Neural crest cell (in vitro differentiated cells): ENCODE results near the gene ATP9B. TPM values are rescaled to one million over a fixed set of nuclear protein-coding genes. Genes with fewer than 3 reads are reported as not detected.

Experiments
- DNase-seq: peaks from one replicate; pipeline ENCODE4 v3.0.0; 2021; ENCODE audit warnings: low read depth, mixed read lengths, low spot score
- H3K27ac Mint-ChIP-seq: one replicate; pipeline ENCODE4 v1.8.0; 2021; ENCODE audit warnings: mild to moderate bottlenecking, mixed read lengths; ENCODE audit not compliant: unreplicated experiment
- H3K27me3 Mint-ChIP-seq: 2 replicates; pipeline ENCODE4 v1.8.0; 2021; ENCODE audit warnings: low read depth, mild to moderate bottlenecking, mixed read lengths
- H3K36me3 Mint-ChIP-seq: 2 replicates; pipeline ENCODE4 v1.8.0; 2021; ENCODE audit warnings: low read depth, mild to moderate bottlenecking, mixed read lengths
- H3K4me1 Mint-ChIP-seq: 2 replicates; pipeline ENCODE4 v1.8.0; 2021; ENCODE audit warnings: mixed read lengths
- H3K4me3 Mint-ChIP-seq: one replicate; pipeline ENCODE4 v1.8.0; 2021; ENCODE audit warnings: mild to moderate bottlenecking, mixed read lengths
- H3K9me3 Mint-ChIP-seq: 2 replicates; pipeline ENCODE4 v1.8.0; 2021; ENCODE audit warnings: mixed read lengths
- total RNA-seq: library from RNA; stranded (reverse); gene quantifications from 2 replicates; pipeline ENCODE4 v1.2.1, GENCODE V29; 2021
- TF ChIP-seq, protein P1 (sequence below): fragments of 200-600 bp; sonication (generic); conservative IDR thresholded peaks from 2 replicates; pipeline ENCODE4 v1.5.0; 2021; ENCODE audit warnings: antibody characterized with exemption, mild to moderate bottlenecking

The ATP9B gene
- total RNA-seq, 1 donor from 2014 or later: 32.9 TPM

DNA sequence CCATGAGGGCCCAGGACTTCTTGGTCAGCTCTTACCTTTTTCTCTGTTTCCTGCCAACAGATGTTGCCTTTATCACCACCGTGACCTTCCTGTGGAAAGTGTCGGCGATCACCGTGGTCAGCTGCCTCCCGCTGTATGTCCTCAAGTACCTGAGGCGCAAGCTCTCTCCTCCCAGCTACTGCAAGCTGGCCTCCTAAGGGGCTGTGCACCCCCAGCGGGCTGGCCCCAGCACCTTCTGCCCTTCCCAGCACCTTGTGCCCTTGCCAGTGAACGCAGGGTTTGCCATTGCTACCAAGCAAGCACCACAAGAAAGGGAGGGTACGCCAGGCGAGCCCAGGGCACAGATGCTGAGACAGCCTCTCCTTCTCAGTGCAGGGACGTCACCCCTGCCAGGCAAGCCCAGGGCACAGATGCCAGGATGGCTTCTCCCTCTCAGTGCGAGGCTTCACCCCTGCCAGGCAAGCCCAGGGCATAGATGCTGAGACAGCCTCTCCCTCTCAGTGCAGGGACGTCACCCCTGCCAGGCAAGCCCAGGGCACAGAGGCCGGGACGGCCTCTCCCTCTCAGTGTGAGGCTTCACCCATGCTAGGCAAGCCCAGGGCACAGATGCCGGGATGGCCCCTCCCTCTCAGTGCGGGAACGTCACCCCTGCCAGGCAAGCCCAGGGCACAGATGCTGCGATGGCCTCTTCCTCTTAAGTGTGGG is 308.1 kb downstream of the ATP9B start:
- Mint-ChIP-seq H3K4me3 (no peak overlapping the region), H3K36me3 (peaks cover 2% of the 10 kb centered on the region), H3K27me3 (no peaks in the 10 kb centered on the region), H3K4me1 (peaks cover 12% of the 10 kb centered on the region), H3K27ac (no peak overlapping the region), H3K9me3 (no peaks in the 10 kb centered on the region)
- no peak for DNase-seq
- TF ChIP-seq, protein P1, sequence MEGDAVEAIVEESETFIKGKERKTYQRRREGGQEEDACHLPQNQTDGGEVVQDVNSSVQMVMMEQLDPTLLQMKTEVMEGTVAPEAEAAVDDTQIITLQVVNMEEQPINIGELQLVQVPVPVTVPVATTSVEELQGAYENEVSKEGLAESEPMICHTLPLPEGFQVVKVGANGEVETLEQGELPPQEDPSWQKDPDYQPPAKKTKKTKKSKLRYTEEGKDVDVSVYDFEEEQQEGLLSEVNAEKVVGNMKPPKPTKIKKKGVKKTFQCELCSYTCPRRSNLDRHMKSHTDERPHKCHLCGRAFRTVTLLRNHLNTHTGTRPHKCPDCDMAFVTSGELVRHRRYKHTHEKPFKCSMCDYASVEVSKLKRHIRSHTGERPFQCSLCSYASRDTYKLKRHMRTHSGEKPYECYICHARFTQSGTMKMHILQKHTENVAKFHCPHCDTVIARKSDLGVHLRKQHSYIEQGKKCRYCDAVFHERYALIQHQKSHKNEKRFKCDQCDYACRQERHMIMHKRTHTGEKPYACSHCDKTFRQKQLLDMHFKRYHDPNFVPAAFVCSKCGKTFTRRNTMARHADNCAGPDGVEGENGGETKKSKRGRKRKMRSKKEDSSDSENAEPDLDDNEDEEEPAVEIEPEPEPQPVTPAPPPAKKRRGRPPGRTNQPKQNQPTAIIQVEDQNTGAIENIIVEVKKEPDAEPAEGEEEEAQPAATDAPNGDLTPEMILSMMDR: no peak

DNA sequence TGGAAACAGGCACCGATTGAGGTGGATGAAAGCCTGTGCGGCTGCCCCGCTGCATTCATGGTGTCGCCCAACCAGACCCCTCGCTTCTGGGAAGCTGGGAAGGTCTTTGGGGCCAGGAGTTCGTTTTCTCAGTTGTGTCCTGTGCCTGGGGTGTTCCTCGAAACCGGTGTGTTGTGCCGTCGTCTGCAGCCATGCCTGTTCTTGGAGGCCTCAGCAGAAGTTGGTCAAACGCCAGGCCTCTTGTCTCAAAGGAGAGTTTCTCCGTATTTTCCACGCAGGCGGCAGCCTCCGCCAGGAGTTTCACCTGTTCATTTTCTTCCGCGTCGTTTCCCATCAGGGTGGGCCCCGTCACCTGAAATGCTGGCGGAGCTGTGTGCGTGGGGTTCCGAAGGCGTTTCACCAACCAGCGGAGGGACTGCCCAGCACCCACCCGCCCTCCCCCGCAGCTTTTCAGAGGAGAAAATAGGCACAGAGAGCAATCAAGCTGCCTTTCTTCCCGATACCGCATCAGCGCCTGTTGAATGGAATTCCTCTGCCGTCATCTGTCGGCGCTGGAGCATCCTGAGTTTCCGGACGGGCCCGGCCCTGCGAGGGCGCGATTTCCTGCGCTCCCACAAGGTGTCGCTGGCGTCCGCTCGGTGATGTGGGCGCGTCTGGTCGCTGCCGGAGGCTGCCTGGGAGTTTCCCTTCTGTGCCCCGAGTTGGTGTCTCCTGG is 309.5 kb downstream of the ATP9B start:
- Mint-ChIP-seq H3K4me1 (peaks cover 7% of the 10 kb centered on the region), H3K9me3 (no peaks in the 10 kb centered on the region), H3K4me3 (peak overlapping the region; percentile 38), H3K27me3 (no peaks in the 10 kb centered on the region), H3K36me3 (no peaks in the 10 kb centered on the region), H3K27ac (peak overlapping the region; percentile 60)
- TF ChIP-seq, protein P1: peak; percentile 93
- peak; percentile 95 for DNase-seq

GRCh38 chr18:79379251-79379905 is 310.2 kb downstream of the ATP9B start:
- Mint-ChIP-seq H3K27me3 (peaks cover 2% of the 10 kb centered on the region), H3K36me3 (no peaks in the 10 kb centered on the region), H3K9me3 (no peaks in the 10 kb centered on the region), H3K4me1 (peaks cover 7% of the 10 kb centered on the region), H3K4me3 (no peak overlapping the region), H3K27ac (no peak overlapping the region)
- TF ChIP-seq, protein P1: no peak
- no peak for DNase-seq

GRCh38 chr18:79379931-79380815 is 311.0 kb downstream of the ATP9B start:
- no peak for DNase-seq
- Mint-ChIP-seq H3K36me3 (no peaks in the 10 kb centered on the region), H3K27ac (no peak overlapping the region), H3K4me1 (peaks cover 7% of the 10 kb centered on the region), H3K9me3 (no peaks in the 10 kb centered on the region), H3K27me3 (peaks cover 5% of the 10 kb centered on the region), H3K4me3 (no peak overlapping the region)
- TF ChIP-seq, protein P1: no peak
